ENCODE results near the gene THSD4.

Gene THSD4

GRCh38 chr15:71730277-71731144 is 615.2 kb downstream of the THSD4 start:
- CTCF ChIA-PET, result interaction anchor here (0.6 to 3.2 kb wide), 12 partner anchors 9 to 283 kb away, joined by 3 to 17 read pairs (median 3); no protein-coding TSS in a partner anchor
- peak; percentile 80 for TF ChIP-seq CTCF (IDR thresholded peaks at IDR 0.05; ENCODE audit: control extremely low read depth, extremely low read depth, low read depth, missing control alignments)
- POLR2A ChIA-PET, result no interaction called here
- DNase-seq (ENCODE audit: extremely low spot score), result peak; percentile 67

DNA sequence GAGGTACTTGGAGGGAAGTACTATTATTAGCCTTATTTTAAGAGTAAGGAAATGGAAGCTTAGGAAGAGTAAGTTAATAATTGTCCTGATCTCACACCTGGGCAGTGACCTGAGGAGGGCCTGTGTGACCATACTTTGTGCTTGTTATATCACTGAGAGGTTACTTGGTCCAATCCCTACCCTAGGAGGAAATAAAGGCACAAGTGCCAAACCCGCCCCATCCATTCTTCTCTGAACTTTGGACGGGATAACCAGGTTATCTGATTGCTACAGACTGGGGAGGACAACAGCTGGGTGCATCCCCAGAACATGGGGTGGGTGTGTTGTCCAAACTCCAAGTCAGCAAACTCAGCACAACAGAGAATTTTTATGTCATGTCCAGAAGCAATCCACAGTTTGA is 617.4 kb downstream of the THSD4 start:
- TF ChIP-seq CTCF (IDR thresholded peaks at IDR 0.05; ENCODE audit: control extremely low read depth, extremely low read depth, low read depth, missing control alignments), result no peak
- CTCF ChIA-PET, result interaction anchor here (1.0 to 1.5 kb wide), 6 partner anchors 11 to 289 kb away, joined by 3 to 9 read pairs (median 4); no protein-coding TSS in a partner anchor
- POLR2A ChIA-PET, result no interaction called here
- no peak for DNase-seq (ENCODE audit: extremely low spot score)

DNA sequence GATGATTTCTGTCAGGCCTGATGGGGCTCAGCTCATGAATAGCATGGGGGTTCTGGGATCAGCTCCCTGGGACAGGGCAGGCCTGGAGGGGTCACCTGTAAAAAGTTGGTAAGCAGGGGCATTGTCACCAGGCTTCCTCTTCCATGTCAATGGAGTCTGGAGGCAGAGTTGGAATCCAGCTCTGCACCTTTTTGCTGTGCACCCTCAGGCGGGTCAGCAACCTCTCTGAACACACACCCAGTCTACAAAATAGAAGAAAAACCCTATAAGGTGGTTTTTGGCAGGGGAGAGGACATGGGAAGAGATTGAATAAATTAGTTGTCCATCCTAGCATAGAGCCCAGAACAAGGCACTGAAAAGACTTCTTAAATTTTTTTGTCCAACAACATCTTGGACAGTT is 617.9 kb downstream of the THSD4 start:
- ChIA-PET CTCF (interaction anchor here (1.0 to 1.5 kb wide), 5 partner anchors 10 to 289 kb away, joined by 3 to 9 read pairs (median 4); no protein-coding TSS in a partner anchor), POLR2A (no interaction called here)
- no peak for DNase-seq (ENCODE audit: extremely low spot score)
- no peak for TF ChIP-seq CTCF (IDR thresholded peaks at IDR 0.05; ENCODE audit: control extremely low read depth, extremely low read depth, low read depth, missing control alignments)

- ChIA-PET CTCF (interaction anchor here (0.7 kb wide), 1 partner anchor 294 kb away, joined by 4 read pairs; no protein-coding TSS in a partner anchor), POLR2A (no interaction called here)
- no peak for DNase-seq (ENCODE audit: extremely low spot score)
- no peak for TF ChIP-seq CTCF (IDR thresholded peaks at IDR 0.05; ENCODE audit: control extremely low read depth, extremely low read depth, low read depth, missing control alignments)
These were observed 619.6 kb downstream of the THSD4 start for GRCh38 chr15:71734709-71735384.

GRCh38 chr15:71735385-71735757 is 620.1 kb downstream of the THSD4 start:
- ChIA-PET POLR2A (no interaction called here), CTCF (interaction anchor here (0.7 kb wide), 1 partner anchor 295 kb away, joined by 4 read pairs; no protein-coding TSS in a partner anchor)
- TF ChIP-seq CTCF (IDR thresholded peaks at IDR 0.05; ENCODE audit: control extremely low read depth, extremely low read depth, low read depth, missing control alignments), result no peak

GRCh38 chr15:71736286-71736947 is 621.1 kb downstream of the THSD4 start:
- no peak for TF ChIP-seq CTCF (IDR thresholded peaks at IDR 0.05; ENCODE audit: control extremely low read depth, extremely low read depth, low read depth, missing control alignments)
- ChIA-PET POLR2A (no interaction called here), CTCF (no interaction called here)
- no peak for DNase-seq (ENCODE audit: extremely low spot score)

More at GRCh38 chr15:71735385-71735757, 620.1 kb downstream of the THSD4 start:
- no peak for DNase-seq (ENCODE audit: extremely low spot score)

Measured in GM10248 (cell line).